ENCODE data around the gene SLFN11.
"Not testable (repeated sequence)": the region's sequence is repeated elsewhere in the genome, so short reads cannot be mapped to it uniquely, and the experiment has no call there.

The SLFN11 gene, protein sequence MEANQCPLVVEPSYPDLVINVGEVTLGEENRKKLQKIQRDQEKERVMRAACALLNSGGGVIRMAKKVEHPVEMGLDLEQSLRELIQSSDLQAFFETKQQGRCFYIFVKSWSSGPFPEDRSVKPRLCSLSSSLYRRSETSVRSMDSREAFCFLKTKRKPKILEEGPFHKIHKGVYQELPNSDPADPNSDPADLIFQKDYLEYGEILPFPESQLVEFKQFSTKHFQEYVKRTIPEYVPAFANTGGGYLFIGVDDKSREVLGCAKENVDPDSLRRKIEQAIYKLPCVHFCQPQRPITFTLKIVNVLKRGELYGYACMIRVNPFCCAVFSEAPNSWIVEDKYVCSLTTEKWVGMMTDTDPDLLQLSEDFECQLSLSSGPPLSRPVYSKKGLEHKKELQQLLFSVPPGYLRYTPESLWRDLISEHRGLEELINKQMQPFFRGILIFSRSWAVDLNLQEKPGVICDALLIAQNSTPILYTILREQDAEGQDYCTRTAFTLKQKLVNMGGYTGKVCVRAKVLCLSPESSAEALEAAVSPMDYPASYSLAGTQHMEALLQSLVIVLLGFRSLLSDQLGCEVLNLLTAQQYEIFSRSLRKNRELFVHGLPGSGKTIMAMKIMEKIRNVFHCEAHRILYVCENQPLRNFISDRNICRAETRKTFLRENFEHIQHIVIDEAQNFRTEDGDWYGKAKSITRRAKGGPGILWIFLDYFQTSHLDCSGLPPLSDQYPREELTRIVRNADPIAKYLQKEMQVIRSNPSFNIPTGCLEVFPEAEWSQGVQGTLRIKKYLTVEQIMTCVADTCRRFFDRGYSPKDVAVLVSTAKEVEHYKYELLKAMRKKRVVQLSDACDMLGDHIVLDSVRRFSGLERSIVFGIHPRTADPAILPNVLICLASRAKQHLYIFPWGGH

DNA sequence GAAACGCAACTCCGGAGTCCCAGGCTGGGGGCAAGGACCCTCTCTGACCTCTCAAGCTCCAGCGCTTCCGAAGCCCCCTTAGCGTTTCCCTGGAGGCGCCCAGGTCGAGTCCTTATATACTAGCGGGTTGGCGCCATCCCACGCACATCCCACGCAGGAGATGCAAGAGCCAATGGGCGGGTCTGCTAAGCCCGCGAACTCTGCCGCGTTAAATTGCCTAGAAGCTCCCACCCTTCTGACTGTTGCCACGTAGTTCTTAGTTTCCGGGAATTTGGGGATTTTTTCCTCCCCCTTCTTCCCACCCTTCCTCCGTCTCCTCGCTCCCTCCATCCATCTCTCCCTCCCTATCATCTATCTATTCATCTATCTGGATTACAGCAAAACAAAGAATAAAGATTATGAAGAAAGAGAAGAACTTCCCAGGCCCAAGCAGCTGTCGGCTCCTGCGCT is at the start of gene SLFN11:
TSS of gene SLFN11 (minus strand) at position 88 of the 450 bp plus-strand sequence. CDS start 9,814 bp downstream, outside the sequence.
- peak; percentile 90 for DNase-seq

DNA sequence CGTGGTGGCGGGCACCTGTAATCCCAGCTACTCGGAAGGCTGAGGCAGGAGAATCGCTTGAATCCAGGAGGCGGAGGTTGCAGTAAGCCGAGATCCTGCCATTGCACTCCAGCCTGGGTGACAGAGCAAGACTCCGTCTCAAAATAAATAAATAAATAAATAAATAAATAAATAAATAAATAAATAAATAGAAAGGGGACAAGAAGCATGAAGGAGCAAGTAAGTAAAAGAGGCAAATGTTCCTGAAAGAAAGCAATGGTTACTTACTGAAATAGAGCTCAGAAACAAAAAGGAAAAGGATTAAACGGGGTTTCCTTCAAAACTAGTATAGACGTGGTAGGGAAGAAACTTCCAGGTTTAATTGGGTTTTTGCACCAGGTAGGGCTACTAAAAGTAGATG is 47.6 kb upstream of the SLFN11 start:
- DNase-seq: not testable (repeated sequence)

DNA sequence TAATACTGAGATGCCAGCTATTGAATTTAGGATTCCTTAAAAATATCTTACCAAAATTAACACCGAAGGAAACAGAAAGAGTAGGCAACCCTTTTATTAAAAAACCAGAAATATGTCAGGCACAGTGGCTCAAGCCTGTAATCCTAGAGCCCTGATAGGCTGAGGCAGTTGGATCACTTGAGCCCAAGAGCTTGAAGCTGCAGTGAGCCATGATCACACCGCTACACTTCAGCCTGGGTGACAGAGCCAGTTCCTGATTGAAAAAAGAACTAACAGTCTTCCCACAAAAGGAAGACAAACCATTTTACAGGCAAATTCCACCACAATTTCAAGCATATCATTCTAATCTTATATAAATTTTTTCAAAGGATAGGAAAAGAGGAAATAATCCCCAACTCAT is 43.2 kb upstream of the SLFN11 start:
- no peak for DNase-seq

DNA sequence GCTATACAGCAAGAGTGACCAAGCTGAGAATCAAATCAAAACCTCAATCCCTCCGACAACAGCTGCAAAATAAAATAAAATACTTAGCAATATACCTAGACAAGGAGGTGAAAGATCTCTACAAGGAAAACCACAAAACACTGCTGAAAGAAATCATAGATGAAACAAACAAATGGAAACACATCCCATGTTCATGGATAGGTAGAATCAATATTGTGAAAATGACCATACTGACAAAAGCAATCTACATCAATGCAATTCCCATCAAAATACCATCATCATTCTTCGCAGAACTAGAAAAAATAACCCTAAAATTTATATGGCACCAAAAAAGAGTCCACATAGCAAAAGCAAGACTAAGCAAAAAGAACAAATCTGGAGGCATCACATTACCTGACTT is 41.3 kb upstream of the SLFN11 start:
- not testable (repeated sequence) for DNase-seq

DNA sequence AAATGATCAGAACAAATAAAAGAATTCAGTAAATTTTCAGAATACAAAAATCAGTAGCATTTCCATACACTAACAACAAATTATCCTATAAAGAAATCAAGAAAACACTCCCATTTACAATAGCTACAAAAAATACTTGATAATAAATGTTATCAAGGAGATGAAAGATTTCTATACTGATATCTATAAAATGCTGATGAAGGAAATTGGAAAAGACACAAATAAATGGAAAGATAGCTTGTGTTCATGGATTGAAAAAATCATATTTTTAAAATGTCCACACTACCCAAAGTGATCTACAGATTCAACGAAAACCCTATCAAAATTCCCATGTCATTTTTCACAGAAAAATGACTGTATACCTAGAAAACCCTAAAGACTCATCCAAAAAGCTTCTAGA is 40.8 kb upstream of the SLFN11 start:
- no peak for DNase-seq

DNA sequence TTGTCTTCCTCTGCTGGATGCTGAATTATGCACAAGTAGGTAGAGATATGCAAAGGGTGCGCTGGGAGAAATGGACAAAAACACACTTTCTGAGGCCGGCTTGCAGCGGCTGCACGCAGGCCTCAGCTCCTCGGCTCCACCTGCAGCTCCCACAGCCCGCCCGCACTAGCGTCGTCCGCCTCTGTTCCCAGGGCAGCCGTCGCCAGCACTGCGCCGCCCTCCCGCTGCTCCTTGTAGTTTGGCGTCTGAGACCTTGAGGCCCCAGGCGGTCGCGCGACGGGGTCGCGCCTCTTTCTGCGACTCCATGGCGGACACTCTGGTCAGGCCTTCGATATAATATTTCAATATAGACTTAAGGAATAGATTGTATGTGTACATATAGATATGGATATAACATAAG is 34.1 kb upstream of the SLFN11 start:
- no peak for DNase-seq

DNA sequence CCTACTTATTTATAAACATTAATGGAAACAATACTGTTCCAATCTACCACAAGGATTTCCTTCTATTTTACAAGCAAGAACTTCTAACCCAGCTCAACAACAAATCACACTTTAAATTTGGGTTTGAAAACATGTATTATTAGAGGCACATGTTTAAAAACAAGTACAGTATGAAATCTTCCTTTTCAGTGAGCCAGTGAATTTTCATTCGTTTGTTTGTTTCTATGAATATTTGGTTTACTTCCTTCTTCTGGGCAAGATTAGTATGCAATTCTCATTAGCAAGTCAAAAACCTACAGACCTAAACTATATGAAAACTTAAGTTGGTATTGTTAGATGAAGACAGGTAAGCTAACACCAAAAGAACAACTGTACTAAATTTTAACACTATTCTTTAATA is 33.1 kb upstream of the SLFN11 start:
- DNase-seq: no peak

DNA sequence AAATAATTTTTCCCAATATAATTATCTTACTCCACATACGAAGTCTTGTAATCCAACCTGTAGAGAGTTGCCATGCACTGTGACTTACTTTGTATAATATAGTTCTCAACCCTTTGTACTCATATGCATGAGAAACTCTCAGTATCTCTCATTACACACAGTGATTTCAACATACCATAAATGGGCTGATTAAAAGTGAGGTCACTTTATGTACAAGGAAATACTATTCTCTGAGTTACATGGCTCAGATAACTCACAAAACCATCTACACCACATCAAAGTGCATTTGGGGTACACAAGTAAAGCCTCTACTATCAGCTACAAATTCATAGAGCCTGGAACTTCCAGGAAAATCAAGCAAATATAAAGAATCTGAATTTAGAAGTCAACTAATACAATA is 30.9 kb upstream of the SLFN11 start:
- DNase-seq: no peak

DNA sequence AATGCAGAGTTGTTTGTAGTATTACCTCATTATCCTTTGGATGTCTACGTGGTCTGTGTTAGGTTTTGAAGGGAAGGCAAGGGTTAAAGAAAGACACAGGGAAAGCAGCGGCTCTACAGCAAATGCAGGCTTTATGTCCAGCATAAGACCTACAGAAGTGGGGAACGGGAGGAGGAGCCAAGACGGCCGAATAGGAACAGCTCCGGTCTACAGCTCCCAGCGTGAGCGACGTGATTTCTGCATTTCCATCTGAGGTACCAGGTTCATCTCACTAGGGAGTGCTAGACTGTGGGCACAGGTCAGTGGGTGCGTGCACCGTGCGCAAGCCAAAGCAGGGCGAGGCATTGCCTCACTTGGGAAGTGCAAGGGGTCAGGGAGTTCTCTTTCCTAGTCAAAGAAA is 20.4 kb upstream of the SLFN11 start:
- DNase-seq: not testable (repeated sequence)

DNA sequence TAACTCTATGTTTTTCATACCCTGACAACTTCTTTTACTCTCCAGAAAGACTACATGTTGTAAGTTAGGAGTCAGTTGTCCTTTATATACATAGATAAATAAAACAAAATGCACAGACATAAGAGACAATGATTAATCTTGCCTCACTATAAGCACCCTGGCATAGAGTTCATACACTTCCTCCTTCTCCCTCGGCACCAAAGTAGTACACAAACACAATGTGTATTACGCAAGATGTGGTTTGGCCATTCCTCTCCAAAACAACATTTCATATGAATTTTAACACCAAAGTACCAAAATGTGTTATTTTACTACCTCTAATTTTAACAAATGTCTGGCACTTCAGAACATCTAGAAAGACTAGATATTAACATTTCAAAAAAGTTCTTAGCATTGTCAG is 17.2 kb upstream of the SLFN11 start:
- DNase-seq: no peak

DNA sequence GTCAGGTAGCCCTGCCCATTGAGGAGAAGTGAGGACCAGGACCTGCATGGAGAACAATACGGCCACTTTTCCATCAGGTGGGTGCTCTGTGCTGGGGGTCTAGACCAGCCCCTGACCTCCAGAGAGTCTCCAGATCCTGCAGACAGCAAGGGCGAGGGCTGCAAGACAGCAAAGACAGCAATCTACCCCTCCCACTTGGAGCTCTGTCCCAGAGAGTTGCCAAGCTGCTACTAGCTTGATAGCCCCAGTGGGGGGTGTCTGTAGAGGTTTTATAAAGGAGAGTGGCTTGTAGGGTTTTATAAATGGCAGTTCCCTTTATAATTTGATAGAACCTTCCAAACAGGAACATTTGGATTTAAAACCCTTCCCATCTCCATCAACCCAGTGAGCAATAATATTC is 16.7 kb upstream of the SLFN11 start:
- no peak for DNase-seq

DNA sequence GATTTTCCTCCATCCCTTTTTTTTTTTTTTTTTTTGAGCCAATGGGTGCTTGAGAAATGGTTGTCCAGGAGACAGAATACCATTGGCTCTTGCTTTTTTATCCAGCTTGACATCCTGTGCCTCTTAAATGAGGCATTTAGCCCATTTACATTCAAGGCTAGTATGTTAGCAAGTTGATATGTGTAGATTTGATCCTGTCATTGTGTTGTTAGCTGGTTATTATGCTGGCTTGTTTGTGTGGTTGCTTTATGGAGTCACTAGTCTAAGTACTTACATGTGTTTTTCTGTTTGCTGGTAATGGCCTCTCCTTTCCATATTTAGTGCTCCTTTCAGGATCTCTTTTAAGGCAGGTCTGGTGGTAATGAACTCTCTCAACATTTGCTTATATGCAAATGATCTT is 14.1 kb upstream of the SLFN11 start:
- no peak for DNase-seq

DNA sequence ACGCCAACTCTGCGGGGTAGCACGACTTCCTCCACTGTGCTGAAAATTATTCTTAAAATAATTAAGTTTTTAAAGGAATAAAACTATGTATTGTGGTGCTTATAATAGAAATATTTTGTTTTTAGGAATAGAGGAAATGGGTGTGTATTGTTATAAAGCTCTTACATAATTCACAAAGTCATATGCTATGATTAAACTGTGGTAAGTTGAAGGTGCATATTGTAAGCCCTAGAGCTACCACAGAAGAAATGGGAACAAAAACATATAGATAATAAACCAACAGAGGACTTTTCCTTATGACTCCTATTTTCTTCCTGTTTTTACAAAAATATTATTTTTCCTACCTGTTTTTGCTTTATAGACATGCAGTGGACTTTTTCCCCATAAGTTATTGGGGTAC is 4.3 kb upstream of the SLFN11 start:
- no peak for DNase-seq

DNA sequence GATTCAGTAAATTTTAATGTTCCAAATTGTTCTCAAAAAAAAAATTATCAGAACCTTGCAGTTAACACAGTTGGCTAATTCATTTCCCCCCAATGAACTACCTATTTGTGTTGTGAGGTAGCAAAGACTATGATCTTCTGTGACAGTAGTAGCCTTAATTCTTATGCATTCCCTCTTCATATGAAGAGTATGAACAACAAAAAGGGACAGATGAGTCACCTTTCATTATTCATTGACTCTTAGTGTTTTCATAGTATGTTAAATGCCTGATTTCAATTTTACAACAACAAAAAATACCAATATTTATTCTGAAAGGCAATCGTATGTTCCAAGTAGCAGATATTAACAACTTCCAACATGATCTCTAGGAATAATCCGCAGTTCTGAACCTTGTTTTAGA is 3.6 kb upstream of the SLFN11 start:
- no peak for DNase-seq

DNA sequence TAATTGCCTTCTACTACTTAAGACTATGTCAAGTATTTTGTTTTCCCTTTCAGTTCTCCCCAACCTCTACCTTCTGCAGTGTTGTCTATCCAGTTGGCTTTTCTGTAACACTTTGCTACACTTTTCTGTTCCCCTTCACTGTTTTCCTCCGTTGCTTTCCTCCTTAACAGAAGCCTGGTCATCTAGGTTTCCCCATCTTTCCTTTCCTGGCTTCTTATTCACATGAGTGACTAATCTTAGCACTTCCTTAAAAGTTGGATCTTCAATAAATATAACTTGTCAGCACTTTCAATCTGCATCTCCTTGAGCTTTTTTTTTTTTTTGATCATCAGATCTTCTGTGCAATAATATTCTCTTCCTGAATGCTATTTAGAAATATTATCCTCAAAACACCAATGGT is 2.8 kb upstream of the SLFN11 start:
- DNase-seq: no peak

DNA sequence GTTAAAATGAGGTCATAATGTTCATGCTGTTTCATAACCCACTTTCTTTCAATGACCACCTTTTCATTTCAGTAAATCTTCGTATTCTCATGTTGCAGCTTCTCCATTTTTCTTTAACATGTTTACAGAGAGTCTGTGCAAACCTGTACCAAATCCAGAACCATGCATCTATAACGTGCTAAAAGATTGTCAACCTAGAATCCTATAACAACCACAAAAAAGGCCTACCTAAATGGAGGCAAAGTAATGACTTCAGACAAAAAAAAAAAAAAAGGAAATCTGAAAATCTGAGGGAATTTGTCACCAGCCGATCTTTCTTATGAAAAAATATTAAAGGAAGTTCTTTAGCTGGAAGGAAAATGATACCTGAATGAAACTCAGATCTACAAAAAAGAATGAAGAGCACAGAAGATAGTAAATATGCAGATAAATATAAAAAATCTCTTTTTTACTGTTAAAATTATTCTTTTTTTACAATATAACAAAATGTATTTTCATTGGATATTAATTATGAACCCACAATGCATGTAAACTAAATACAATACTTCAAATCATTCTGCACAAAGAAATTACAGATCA is 1.4 kb upstream of the SLFN11 start:
- DNase-seq: no peak

DNA sequence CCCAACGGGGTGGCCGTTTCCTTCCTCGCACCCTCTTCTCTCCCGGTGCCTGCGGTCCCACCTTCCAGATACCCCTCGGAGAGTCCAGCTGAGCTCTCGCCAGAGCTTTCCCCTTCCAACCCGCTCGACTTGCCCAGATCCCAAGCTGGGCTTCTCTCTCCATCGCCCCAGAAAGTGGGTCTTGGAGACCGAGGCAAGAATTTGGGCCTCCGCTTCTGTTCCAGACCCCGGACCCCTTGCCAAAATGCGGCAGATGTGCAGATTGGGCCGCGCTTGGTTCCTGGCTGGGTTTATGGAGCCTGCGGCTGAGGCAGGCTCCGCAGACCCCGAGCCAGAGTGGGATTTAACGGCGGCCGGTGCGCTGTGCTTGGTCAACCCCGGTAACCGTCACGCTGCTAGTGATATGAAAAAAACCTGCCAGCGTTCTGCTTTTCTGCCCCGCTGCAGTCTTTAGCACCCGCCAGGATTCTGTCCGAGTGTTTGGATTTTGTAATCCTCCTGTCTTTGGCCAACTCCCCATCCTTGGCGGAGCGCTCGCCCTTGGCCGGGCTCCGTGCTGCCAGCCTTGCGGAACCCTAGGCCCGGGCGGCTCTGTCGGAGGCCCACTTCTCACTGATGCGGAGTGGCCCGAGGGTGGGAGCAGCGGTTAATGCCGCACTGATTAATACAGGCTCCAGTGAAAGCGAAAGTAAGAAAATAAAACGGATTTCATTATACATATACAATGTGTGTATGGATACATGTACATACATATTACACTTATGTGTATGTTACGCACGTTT is 754 bp upstream of the SLFN11 start:
- peak; percentile 62 for DNase-seq

DNA sequence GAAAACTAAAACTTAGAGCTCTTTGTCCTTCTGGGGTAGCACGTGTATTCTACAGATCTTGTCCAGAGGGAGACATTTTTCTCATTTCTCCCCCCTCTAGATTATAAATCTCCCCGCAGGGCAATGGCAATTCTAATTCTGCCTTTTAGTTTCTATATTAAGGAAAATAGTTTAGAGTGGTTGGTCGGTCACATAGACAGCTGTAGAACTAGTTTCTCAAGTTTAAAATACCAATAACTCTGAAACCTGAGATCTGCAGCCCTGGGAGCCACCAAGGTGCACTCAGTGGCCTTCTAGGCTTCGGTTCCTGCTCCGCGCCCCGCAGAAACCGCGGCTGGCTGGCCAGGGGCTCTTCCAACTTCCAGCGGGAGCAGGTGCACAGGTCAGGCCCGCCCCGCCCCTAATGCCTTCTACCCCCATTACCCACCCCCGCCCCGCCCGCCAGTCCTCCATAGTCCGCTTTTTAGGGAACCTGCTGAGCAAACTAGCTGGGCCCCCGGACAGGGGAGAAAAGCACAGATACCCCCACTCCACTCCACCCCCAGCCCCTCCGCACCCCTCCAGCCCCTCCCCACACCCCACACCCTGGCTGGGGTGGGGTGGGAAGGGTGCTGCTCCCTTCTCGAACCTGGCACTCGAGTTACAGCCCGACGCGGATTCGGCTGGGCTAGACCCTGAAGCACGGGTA is 431 bp downstream of the SLFN11 start:
- DNase-seq: peak; percentile 25

DNA sequence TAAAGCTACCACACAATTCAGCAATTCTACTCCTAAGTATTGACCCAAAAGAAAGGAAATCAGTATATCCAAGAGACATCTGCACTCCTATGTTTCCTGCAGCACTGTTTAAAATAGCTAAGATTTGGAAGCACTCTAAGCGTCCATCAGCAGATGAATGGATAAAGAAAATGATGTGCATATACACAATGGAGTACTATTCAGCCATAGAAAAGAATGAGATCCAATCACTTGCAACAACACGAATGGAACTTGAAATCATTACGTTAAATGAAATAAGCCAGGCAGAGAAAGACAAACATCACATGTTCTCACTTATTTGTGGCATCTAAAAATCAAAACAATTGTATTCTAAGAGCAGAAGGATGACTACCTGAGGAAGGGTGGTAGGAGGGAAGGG is 1.5 kb downstream of the SLFN11 start:
- DNase-seq: no peak

DNA sequence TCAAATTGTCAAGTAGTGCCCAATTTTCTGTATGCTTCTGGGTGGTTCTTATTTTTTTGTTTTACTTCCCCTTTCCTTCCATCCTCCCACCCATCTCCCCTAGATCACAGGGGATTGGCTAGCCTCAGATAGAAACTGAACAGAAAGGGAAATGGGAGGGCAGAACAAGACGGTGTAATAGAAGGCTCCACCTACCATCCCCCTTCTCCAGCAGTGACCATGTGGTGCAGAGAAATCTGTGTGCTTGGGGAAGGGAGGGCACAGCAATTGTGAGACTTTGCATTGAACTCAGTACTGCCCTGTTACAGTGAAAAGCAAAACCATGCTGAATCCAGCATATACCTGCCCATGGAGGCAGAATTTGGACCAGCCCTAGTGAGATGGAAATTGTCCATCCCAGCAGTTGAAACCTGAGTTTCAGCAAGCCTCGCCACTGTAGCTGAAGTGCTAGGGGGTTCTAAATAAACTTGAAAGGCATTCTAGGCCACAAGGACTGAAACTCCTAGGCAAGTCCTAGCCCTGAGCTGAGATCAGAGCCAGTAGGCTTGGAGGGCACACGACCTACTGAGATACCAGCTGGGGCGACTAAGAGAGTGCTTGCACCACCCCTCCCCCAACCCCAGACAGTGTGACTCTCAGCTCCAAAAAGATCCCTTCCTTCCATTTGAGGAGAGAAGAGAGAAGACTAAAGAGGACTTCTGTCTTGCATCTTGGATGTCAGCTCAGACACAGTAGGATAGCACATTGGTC is 5.2 kb downstream of the SLFN11 start:
- no peak for DNase-seq

DNA sequence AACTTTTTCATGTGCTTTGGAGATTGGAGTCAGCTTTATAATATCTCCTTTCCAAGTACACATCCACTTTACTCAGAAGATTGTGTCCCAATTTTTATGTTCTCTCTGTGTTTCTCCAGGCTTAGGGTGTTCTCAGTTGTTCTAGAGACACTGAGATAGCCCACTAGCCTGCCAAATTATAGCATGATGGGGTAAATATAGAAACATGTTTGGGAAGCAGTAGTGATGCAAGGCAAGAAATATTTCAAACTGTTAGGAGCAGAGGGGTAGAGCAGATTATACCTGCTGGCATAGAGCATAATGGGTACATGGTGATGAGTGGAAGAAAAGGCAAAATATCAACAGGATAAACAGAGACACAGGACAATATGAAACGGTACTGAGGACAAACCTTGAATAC is 12.4 kb downstream of the SLFN11 start:
- DNase-seq: no peak
